SH-SY5Y (cell line): ENCODE measurements around the gene TRAF3.

Experiments used
- GATA2 ChIP-seq: IDR thresholded peaks from 2 replicates; pipeline ENCODE4 v1.6.1; 2011; ENCODE audit warnings: mild to moderate bottlenecking, low read depth, low read length
- GATA3 ChIP-seq: IDR thresholded peaks from 2 replicates; pipeline ENCODE4 v1.6.1; 2011; ENCODE audit warnings: low read depth, mild to moderate bottlenecking, low read length, moderate library complexity

DNA sequence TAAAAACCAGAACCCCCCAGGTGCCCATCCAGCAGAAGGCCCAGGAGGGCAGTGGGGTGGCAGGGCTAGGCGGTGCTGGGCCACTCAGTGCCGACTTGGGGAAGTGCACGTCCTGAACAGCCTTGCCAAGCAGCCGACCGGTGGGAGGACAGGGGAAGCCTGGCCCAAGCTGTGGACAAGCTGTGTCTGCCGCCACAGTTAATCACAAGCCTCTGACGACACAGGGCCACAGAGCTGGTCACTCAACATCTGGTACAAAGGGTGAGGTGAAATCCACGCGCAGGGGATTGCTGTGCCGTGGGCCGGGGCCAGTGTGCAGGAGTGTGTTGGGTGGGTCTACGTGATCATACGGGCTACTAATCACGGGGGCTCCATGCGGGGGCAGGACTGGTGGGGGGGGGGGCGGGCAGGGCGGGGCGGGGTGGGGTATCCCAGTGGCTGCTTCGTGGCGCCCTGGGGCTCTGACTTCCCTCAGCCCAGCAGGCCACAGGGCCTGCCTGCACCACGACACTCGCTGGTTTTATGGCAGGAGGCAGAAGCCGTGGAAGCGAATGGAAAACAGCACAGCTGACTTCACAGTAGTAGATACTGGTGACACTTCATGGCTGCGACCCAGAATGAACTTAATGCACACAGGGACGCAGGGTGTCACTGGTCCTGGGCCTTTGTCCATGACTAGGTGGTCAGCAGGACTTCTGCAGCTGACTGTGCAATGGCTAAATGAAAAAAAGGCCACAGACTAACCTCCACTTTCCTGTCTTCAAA lies 155.4 kb downstream of the TRAF3 start:
- TF ChIP-seq GATA2 (no peak), GATA3 (no peak)
